GM12873 (cell line): ENCODE results near the gene PRELID2.

ENCODE experiments used
- CTCF ChIP-seq: IDR thresholded peaks from 2 replicates; pipeline ENCODE4 v1.5.1; 2012; ENCODE audit warnings: low read depth, mild to moderate bottlenecking, moderate library complexity, low read length, control low read depth; ENCODE audit not compliant: insufficient read depth; ENCODE audit errors: missing control alignments

Gene PRELID2

GRCh38 chr5:145711417-145711816, 123.7 kb downstream of the PRELID2 start:
- TF ChIP-seq CTCF, result no peak
